WTC11 (cell line): ENCODE results near the gene SPINK1. TPM values are rescaled to one million over a fixed set of nuclear protein-coding genes. Genes with fewer than 3 reads are reported as not detected.
A peak's percentile ranks its signal among the peaks of the same experiment; 100 is the strongest.

Experiments
- ATAC-seq: fragments of 200-7000 bp; cut with Tn5 transposase; 2 replicates; pipeline ENCODE4 v1.10.0; 2021; ENCODE audit warnings: mild to moderate bottlenecking, moderate library complexity
- Bru-seq: library from RNA; stranded (reverse); fragments of 400-500 nt; gene quantifications from one replicate; lab custom pipeline; 2021; lab: Mats Ljungman, UMichigan
- CTCF ChIA-PET: fragments of 300-600 bp; sonication (Branson Sonifier 250); formaldehyde crosslinking; loops from one replicate; lab custom pipeline; 2021; ENCODE audit warnings: antibody characterized with exemption; lab: Charles Lee
- POLR2A ChIA-PET: fragments of 350-600 bp; sonication (Branson Sonifier 250); formaldehyde crosslinking; loops from one replicate; lab custom pipeline; 2021; ENCODE audit warnings: antibody characterized with exemption; lab: Charles Lee
- DNase-seq: peaks from one replicate; pipeline ENCODE4 v3.0.0; 2021; ENCODE audit warnings: low spot score
- H3K27ac Mint-ChIP-seq: 2 replicates; pipeline ENCODE4 v1.8.0; 2021; ENCODE audit warnings: mixed read lengths
- H3K27me3 Mint-ChIP-seq: 2 replicates; pipeline ENCODE4 v1.8.0; 2021; ENCODE audit warnings: low read depth, mild to moderate bottlenecking, moderate library complexity, mixed read lengths
- H3K36me3 Mint-ChIP-seq: 2 replicates; pipeline ENCODE4 v1.8.0; 2021; ENCODE audit warnings: mixed read lengths
- H3K4me1 Mint-ChIP-seq: 2 replicates; pipeline ENCODE4 v1.8.0; 2022; ENCODE audit warnings: mixed read lengths
- H3K4me3 Mint-ChIP-seq: 2 replicates; pipeline ENCODE4 v1.8.0; 2021; ENCODE audit warnings: mild to moderate bottlenecking, moderate library complexity, mixed read lengths
- H3K9me3 Mint-ChIP-seq: 2 replicates; pipeline ENCODE4 v1.8.0; 2021; ENCODE audit warnings: mixed read lengths
- AR ChIP-seq: fragments of 250-450 bp; sonication (Bioruptor Pico); IDR thresholded peaks from 2 replicates; pipeline ENCODE4 v1.9.0; 2021; ENCODE audit warnings: mild to moderate bottlenecking
- ATF1 ChIP-seq: sonication (generic); formaldehyde crosslinking; IDR thresholded peaks from 2 replicates; pipeline ENCODE4 v1.8.1; 2023; ENCODE audit warnings: mild to moderate bottlenecking, moderate library complexity, missing genetic modification reagents
- CREB1 ChIP-seq: sonication (generic); formaldehyde crosslinking; IDR thresholded peaks from 2 replicates; pipeline ENCODE4 v1.8.0; 2023; ENCODE audit warnings: mild to moderate bottlenecking, missing genetic modification reagents
- CTCF ChIP-seq: fragments of 200-600 bp; IDR thresholded peaks from 2 replicates; pipeline ENCODE4 v1.8.0; 2022; ENCODE audit warnings: antibody characterized with exemption
- ELF4 ChIP-seq: sonication (generic); formaldehyde crosslinking; IDR thresholded peaks from 2 replicates; pipeline ENCODE4 v1.8.1; 2022; ENCODE audit warnings: low read depth, mild to moderate bottlenecking, moderate library complexity, missing genetic modification reagents
- ERG ChIP-seq: fragments of 250-450 bp; sonication (Bioruptor Pico); IDR thresholded peaks from 2 replicates; pipeline ENCODE4 v1.8.0; 2021; ENCODE audit warnings: mild to moderate bottlenecking
- HMGA2 ChIP-seq: fragments of 250-450 bp; sonication (Bioruptor Pico); IDR thresholded peaks from 2 replicates; pipeline ENCODE4 v1.4.0; 2021; ENCODE audit warnings: mild to moderate bottlenecking, moderate library complexity
- MAX ChIP-seq: sonication (generic); formaldehyde crosslinking; IDR thresholded peaks from 2 replicates; pipeline ENCODE4 v1.8.0; 2022; ENCODE audit warnings: mild to moderate bottlenecking, missing genetic modification reagents
- NFATC4 ChIP-seq: fragments of 250-450 bp; sonication (Bioruptor Pico); IDR thresholded peaks from 2 replicates; pipeline ENCODE4 v1.9.0; 2021; ENCODE audit warnings: mild to moderate bottlenecking
- NR1H2 ChIP-seq: sonication (generic); formaldehyde crosslinking; IDR thresholded peaks from 2 replicates; pipeline ENCODE4 v1.9.0; 2021; ENCODE audit warnings: mild to moderate bottlenecking, moderate library complexity, missing genetic modification reagents
- OVOL2 ChIP-seq: fragments of 250-450 bp; sonication (Bioruptor Pico); IDR thresholded peaks from 2 replicates; pipeline ENCODE4 v1.9.0; 2021; ENCODE audit warnings: mild to moderate bottlenecking, borderline replicate concordance
- RELA ChIP-seq: sonication (generic); formaldehyde crosslinking; IDR thresholded peaks from 2 replicates; pipeline ENCODE4 v1.8.1; 2022; ENCODE audit warnings: missing genetic modification reagents, mild to moderate bottlenecking, borderline replicate concordance
- SP1 ChIP-seq: sonication (generic); formaldehyde crosslinking; conservative IDR thresholded peaks from 2 replicates; pipeline ENCODE4 v1.8.1; 2022; ENCODE audit warnings: missing genetic modification reagents
- TEAD1 ChIP-seq: sonication (generic); formaldehyde crosslinking; IDR thresholded peaks from 2 replicates; pipeline ENCODE4 v1.8.0; 2022; ENCODE audit warnings: mild to moderate bottlenecking, missing genetic modification reagents
- ZNF138 ChIP-seq: sonication (generic); formaldehyde crosslinking; conservative IDR thresholded peaks from 2 replicates; pipeline ENCODE4 v1.8.1; 2022; ENCODE audit warnings: mild to moderate bottlenecking, moderate library complexity, missing genetic modification reagents
- long read RNA-seq, 3 experiments: library from RNA in 1 of 3; library from capped mRNA in 1 of 3; library from polyadenylated mRNA in 1 of 3; unstranded in 2 of 3; stranded (forward) in 1 of 3; transcript quantifications; one replicate each; pipeline ENCODE4 v2.0.0, GENCODE V29; 2021
- total RNA-seq: library from RNA; stranded (reverse); gene quantifications from 3 replicates; pipeline ENCODE4 v1.2.3, GENCODE V29; 2021
- TF ChIP-seq, protein P1 (sequence below): sonication (generic); formaldehyde crosslinking; IDR thresholded peaks from 2 replicates; pipeline ENCODE4 v1.8.1; 2023; ENCODE audit warnings: mild to moderate bottlenecking, missing genetic modification reagents, moderate library complexity
- TF ChIP-seq, protein P2 (sequence below): fragments of 250-450 bp; sonication (Bioruptor Pico); conservative IDR thresholded peaks from 2 replicates; pipeline ENCODE4 v1.9.0; 2021; ENCODE audit warnings: mild to moderate bottlenecking
- TF ChIP-seq, protein P3 (sequence below): sonication (generic); formaldehyde crosslinking; IDR thresholded peaks from 2 replicates; pipeline ENCODE4 v1.8.1; 2022; ENCODE audit warnings: low read depth, missing genetic modification reagents, borderline replicate concordance
- TF ChIP-seq, protein P4 (sequence below): sonication (generic); formaldehyde crosslinking; IDR thresholded peaks from 2 replicates; pipeline ENCODE4 v1.8.1; 2023; ENCODE audit warnings: mild to moderate bottlenecking, missing genetic modification reagents
- TF ChIP-seq, protein P5 (sequence below): sonication (generic); formaldehyde crosslinking; IDR thresholded peaks from 2 replicates; pipeline ENCODE4 v1.8.1; 2023; ENCODE audit warnings: mild to moderate bottlenecking, missing genetic modification reagents

SPINK1 gene
- total RNA-seq (5.4 to 10.6 TPM (median 5.5 TPM) in 3 replicates), Bru-seq, nascent RNA (percentile 45 among the genes with signal in this experiment)
- long read RNA-seq, experiment 1, partial matches to known transcripts: 6 of 20 reads
- long read RNA-seq, experiment 1, other reads (novel, unspliced or antisense): 14 of 20 reads
- long read RNA-seq, experiment 2, partial matches to known transcripts: 0 of 8 reads
- long read RNA-seq, experiment 2, other reads (novel, unspliced or antisense): 8 of 8 reads
- long read RNA-seq, experiment 3: 0 reads

DNA sequence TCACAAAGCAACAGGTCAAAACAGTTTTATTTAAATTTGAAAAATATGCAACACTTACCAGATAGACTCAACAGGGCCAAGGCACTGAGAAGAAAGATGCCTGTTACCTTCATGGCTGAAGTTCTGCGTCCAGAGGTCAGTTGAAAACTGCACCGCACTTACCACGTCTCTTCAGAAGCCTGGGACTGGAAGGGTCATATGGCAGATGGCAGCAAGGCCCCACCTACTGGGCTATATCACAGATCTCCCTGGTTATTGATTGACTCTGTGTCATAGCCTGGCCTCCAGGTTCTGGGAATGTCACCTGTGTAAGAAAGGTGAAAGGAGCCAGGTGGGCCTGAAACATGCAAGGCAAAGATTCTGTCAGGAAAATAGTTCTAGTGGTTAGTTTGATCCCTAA, at the start of gene SPINK1:
TSS of gene SPINK1 (minus strand) at position 207 of the 400 bp plus-strand sequence. CDS start at position 113, 94 bp downstream.
- no peaks in the 10 kb centered on the region for H3K36me3 Mint-ChIP-seq
- CTCF ChIA-PET: interaction anchor here (2.1 kb wide), 1 partner anchor 9 kb away, joined by 10 read pairs; no protein-coding TSS in a partner anchor
- no peaks in the 10 kb centered on the region for H3K4me1 Mint-ChIP-seq
- TF ChIP-seq AR (CRISPR knock-in tag) (no peak), MAX (CRISPR knock-in tag) (no peak), ATF1 (CRISPR knock-in tag) (no peak), ZNF138 (CRISPR knock-in tag) (no peak), OVOL2 (CRISPR knock-in tag) (no peak), SP1 (CRISPR knock-in tag) (no peak)
- TF ChIP-seq, protein P1, sequence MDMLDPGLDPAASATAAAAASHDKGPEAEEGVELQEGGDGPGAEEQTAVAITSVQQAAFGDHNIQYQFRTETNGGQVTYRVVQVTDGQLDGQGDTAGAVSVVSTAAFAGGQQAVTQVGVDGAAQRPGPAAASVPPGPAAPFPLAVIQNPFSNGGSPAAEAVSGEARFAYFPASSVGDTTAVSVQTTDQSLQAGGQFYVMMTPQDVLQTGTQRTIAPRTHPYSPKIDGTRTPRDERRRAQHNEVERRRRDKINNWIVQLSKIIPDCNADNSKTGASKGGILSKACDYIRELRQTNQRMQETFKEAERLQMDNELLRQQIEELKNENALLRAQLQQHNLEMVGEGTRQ: no peak
- TF ChIP-seq, protein P2, sequence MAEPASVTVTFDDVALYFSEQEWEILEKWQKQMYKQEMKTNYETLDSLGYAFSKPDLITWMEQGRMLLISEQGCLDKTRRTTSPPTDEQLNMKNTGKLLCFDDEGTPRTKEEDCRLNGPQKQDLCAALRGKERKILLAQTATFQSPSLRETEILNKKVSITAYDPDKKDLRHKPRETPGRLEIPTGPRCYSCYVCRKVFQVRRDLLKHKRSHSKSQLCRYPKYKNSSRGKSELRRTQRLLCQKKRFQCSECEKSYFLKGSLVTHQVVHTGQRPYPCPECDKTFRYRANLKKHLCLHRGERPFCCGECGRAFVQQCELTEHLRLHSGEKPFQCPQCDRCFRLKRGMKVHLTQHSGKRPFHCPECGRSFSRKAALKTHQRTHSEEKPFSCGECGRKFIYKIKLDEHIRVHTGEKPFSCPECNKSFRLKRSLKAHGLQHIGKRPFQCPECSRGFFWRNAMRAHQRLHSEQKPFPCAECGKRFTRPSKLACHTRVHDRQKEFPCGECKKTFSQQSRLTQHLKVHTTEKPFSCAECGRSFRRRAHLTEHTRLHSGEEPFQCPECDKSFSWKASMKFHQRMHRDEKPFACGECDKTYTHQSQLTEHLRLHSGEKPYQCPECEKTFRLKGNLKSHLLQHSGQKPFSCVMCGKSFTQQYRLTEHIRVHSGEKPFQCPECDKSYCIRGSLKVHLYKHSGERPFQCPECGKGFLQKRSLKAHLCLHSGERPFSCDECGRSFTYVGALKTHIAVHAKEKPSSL (CRISPR knock-in tag): no peak
- TF ChIP-seq, protein P3, sequence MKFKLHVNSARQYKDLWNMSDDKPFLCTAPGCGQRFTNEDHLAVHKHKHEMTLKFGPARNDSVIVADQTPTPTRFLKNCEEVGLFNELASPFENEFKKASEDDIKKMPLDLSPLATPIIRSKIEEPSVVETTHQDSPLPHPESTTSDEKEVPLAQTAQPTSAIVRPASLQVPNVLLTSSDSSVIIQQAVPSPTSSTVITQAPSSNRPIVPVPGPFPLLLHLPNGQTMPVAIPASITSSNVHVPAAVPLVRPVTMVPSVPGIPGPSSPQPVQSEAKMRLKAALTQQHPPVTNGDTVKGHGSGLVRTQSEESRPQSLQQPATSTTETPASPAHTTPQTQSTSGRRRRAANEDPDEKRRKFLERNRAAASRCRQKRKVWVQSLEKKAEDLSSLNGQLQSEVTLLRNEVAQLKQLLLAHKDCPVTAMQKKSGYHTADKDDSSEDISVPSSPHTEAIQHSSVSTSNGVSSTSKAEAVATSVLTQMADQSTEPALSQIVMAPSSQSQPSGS (CRISPR knock-in tag): no peak
- TF ChIP-seq, protein P4, sequence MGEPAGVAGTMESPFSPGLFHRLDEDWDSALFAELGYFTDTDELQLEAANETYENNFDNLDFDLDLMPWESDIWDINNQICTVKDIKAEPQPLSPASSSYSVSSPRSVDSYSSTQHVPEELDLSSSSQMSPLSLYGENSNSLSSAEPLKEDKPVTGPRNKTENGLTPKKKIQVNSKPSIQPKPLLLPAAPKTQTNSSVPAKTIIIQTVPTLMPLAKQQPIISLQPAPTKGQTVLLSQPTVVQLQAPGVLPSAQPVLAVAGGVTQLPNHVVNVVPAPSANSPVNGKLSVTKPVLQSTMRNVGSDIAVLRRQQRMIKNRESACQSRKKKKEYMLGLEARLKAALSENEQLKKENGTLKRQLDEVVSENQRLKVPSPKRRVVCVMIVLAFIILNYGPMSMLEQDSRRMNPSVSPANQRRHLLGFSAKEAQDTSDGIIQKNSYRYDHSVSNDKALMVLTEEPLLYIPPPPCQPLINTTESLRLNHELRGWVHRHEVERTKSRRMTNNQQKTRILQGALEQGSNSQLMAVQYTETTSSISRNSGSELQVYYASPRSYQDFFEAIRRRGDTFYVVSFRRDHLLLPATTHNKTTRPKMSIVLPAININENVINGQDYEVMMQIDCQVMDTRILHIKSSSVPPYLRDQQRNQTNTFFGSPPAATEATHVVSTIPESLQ: no peak
- TF ChIP-seq, protein P5, sequence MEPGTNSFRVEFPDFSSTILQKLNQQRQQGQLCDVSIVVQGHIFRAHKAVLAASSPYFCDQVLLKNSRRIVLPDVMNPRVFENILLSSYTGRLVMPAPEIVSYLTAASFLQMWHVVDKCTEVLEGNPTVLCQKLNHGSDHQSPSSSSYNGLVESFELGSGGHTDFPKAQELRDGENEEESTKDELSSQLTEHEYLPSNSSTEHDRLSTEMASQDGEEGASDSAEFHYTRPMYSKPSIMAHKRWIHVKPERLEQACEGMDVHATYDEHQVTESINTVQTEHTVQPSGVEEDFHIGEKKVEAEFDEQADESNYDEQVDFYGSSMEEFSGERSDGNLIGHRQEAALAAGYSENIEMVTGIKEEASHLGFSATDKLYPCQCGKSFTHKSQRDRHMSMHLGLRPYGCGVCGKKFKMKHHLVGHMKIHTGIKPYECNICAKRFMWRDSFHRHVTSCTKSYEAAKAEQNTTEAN (CRISPR knock-in tag): no peak
- no peaks in the 10 kb centered on the region for H3K27me3 Mint-ChIP-seq
- POLR2A ChIA-PET: no interaction called here
- peak; percentile 79 for ATAC-seq
- H3K9me3 Mint-ChIP-seq: no peaks in the 10 kb centered on the region
- no peak for DNase-seq
- no peak within 1 kb of the TSS for H3K27ac Mint-ChIP-seq
- no peak within 1 kb of the TSS for H3K4me3 Mint-ChIP-seq

GRCh38 chr5:147880487-147880886, 49.0 kb upstream of the SPINK1 start:
- Mint-ChIP-seq H3K36me3 (peaks cover 9% of the 10 kb centered on the region), H3K27ac (peak overlapping the region; percentile 55; the same call in 1 of the 2 replicates), H3K4me3 (no peak overlapping the region), H3K4me1 (peaks cover 73% of the 10 kb centered on the region), H3K9me3 (no peaks in the 10 kb centered on the region), H3K27me3 (no peaks in the 10 kb centered on the region)
- ChIA-PET POLR2A (no interaction called here), CTCF (interaction anchor here (0.6 to 1.3 kb wide), 2 partner anchors 22 to 73 kb away, joined by 3 read pairs; no protein-coding TSS in a partner anchor)
- DNase-seq (no peak), ATAC-seq (no peak)
- TF ChIP-seq RELA (CRISPR knock-in tag) (no peak), TEAD1 (no peak), NFATC4 (no peak), ELF4 (no peak), CREB1 (no peak), HMGA2 (CRISPR knock-in tag) (no peak), CTCF (no peak), ERG (CRISPR knock-in tag) (no peak), NR1H2 (CRISPR knock-in tag) (no peak)
